Measurements from ENCODE around the gene TBX15. TPM values are rescaled to one million over a fixed set of nuclear protein-coding genes. Genes with fewer than 3 reads are reported as not detected.

TBX15 gene
- total and polyA plus RNA-seq, 10 donors: 0.06 to 0.32 (median 0.11) TPM; not detected in 4

DNA sequence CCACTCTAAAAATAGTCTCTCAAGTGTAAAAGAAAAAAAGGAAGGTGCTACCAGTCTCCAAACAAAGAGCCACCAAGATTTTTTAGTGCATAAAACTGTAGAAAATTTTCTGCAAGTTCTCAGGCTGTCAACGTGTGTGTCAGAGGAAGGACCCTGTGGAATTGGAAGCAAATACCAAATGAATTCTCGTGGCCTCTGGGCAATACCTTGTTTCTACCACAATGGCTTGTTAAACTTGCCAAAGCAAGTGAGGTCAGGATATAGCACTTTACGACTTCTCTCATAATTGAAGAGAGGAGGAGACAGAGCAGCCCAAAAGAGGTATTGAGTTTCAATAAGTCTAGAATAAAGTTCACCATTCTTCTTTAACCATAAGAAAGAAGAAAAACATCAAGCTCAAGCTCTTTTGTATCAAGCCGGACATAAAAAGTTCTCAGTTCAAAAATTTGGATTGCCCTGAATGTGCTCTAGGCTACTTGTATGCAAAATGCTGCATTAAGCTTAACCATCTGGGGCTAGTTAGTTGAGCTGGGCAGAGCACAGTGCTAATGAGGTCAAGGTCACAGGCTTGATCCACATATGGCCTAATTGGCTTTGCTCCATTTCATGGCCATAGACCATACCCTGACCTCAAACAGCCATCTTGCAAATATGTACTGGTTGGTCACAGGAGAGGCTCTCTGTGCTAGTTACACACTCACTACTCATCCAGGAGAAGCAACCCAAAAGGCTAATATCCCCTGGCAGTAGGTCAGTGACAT, 60.5 kb downstream of the TBX15 start:
- Histone ChIP-seq H3K9me3 (no peaks in the 10 kb centered on the region), H3K36me3 (no peaks in the 10 kb centered on the region), H3K27me3 (replicated peaks in 1 of 7) (no peaks in the 10 kb centered on the region), H3K4me3 (no peak overlapping the region), H3K27ac (no peak overlapping the region), H3K4me1 (no peaks in the 10 kb centered on the region)
- TF ChIP-seq POLR2AphosphoS5 (IDR thresholded peaks at IDR 0.05) (no peak), CTCF (IDR thresholded peaks at IDR 0.05 in 8 of 11, conservative IDR thresholded peaks at IDR 0.05 in 3 of 11) (no peak), POLR2A (IDR thresholded peaks at IDR 0.05) (no peak)
- DNase-seq: no peak
- intact Hi-C loops (cut with DNase I; ENCODE audit: low total_unique reads): no loop called here
- WGBS, 5 donors: 58 to 75% (median 69%) methylated on average over 4 of the region's 4 CpGs

- intact Hi-C loops (cut with DNase I; ENCODE audit: low total_unique reads): no loop called here
- no peak for TF ChIP-seq POLR2A (IDR thresholded peaks at IDR 0.05)
- no peak for TF ChIP-seq POLR2AphosphoS5 (IDR thresholded peaks at IDR 0.05)
- TF ChIP-seq CTCF (IDR thresholded peaks at IDR 0.05 in 8 of 11, conservative IDR thresholded peaks at IDR 0.05 in 3 of 11): no peak
- no peaks in the 10 kb centered on the region for H3K4me1 ChIP-seq
- no peak overlapping the region for H3K27ac ChIP-seq
- no peaks in the 10 kb centered on the region for H3K36me3 ChIP-seq
- no peak overlapping the region for H3K4me3 ChIP-seq
- no peaks in the 10 kb centered on the region for H3K9me3 ChIP-seq
- no peak for DNase-seq
- H3K27me3 ChIP-seq (replicated peaks in 1 of 7): no peaks in the 10 kb centered on the region
Observed at GRCh38 chr1:118926261-118926660, 61.9 kb downstream of the TBX15 start.

DNA sequence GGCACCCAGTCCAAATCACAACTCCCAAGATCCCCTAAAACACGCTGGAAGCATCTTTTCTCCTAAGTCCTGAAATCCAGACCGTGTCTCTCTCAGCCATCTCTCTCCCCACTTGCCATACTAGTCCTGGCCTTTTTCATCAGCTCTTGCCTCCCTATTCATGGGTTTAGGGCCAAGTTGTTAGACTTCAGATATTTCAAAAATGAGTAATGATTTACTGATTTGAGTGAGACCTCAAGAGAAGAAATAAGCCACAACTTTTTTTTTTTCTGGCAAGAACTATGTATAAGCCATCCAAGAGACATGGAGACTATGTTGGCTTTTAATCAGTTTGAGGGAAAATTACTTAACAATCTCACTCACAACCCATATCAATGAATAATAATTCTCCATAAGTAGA, 62.5 kb downstream of the TBX15 start:
- H3K27ac ChIP-seq: no peak overlapping the region
- H3K4me1 ChIP-seq: no peaks in the 10 kb centered on the region
- no peaks in the 10 kb centered on the region for H3K9me3 ChIP-seq
- no peak for TF ChIP-seq POLR2AphosphoS5 (IDR thresholded peaks at IDR 0.05)
- no peak for TF ChIP-seq CTCF (IDR thresholded peaks at IDR 0.05 in 8 of 11, conservative IDR thresholded peaks at IDR 0.05 in 3 of 11)
- TF ChIP-seq POLR2A (IDR thresholded peaks at IDR 0.05): no peak
- H3K4me3 ChIP-seq: no peak overlapping the region
- WGBS, 5 donors: 40 to 55% (median 53%) methylated on average over 2 of the region's 2 CpGs
- H3K27me3 ChIP-seq (replicated peaks in 1 of 7): no peaks in the 10 kb centered on the region
- DNase-seq: no peak
- intact Hi-C loops (cut with DNase I; ENCODE audit: low total_unique reads): no loop called here
- no peaks in the 10 kb centered on the region for H3K36me3 ChIP-seq

DNA sequence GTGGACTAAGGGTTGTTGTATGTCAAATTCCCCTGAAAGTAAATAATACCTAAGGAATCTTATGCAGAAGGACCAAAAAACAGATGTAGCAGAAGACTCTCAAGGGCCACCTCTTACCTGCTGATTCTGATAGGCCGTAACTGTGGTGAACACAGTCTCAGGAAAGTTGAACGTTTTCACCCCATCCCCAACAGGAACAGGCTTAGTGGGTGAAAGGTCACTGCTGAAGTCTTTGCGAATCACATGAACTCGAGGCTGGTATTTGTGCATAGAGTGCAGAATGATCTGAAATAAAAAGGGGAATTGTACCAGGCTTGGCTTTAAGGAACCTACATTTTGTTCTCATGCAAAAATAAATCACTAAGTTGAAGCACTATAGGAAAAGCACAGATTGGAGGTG, 64.8 kb downstream of the TBX15 start:
- Histone ChIP-seq H3K9me3 (no peaks in the 10 kb centered on the region), H3K4me1 (no peaks in the 10 kb centered on the region), H3K4me3 (no peak overlapping the region), H3K27ac (no peak overlapping the region), H3K27me3 (replicated peaks in 1 of 7) (no peaks in the 10 kb centered on the region), H3K36me3 (no peaks in the 10 kb centered on the region)
- 61 to 66% (median 64%) methylated on average over 4 of the region's 4 CpGs for WGBS, 5 donors
- TF ChIP-seq CTCF (IDR thresholded peaks at IDR 0.05 in 8 of 11, conservative IDR thresholded peaks at IDR 0.05 in 3 of 11) (no peak), POLR2A (IDR thresholded peaks at IDR 0.05) (no peak), POLR2AphosphoS5 (IDR thresholded peaks at IDR 0.05) (no peak)
- intact Hi-C loops (cut with DNase I; ENCODE audit: low total_unique reads): no loop called here
- DNase-seq: no peak

All from spleen (tissue), 11 donors.